Calu3 (cell line): ENCODE data around the gene ASPDH. TPM values are rescaled to one million over a fixed set of nuclear protein-coding genes. Genes with fewer than 3 reads are reported as not detected.

Experiments used
- BruUV-seq: library from RNA; stranded (reverse); fragments of 400-500 nt; replicated peaks from 2 replicates; lab custom pipeline; 2021; lab: Mats Ljungman, UMichigan
- CTCF ChIA-PET: fragments of 300-600 bp; sonication (Branson Sonifier 250); formaldehyde crosslinking; loops from one replicate; lab custom pipeline; 2022; ENCODE audit warnings: antibody characterized with exemption; lab: Charles Lee
- DNase-seq: peaks from one replicate; pipeline ENCODE4 v3.0.0; 2022
- H3K27ac Mint-ChIP-seq: one replicate; pipeline ENCODE4 v1.8.0; 2022; ENCODE audit warnings: mixed read lengths; ENCODE audit not compliant: unreplicated experiment
- H3K27me3 Mint-ChIP-seq: one replicate; pipeline ENCODE4 v1.8.0; 2022; ENCODE audit warnings: mixed read lengths; ENCODE audit not compliant: unreplicated experiment
- H3K36me3 Mint-ChIP-seq: one replicate; pipeline ENCODE4 v1.8.0; 2022; ENCODE audit warnings: mild to moderate bottlenecking, moderate library complexity, mixed read lengths; ENCODE audit not compliant: insufficient read depth, unreplicated experiment
- H3K4me1 Mint-ChIP-seq: one replicate; pipeline ENCODE4 v1.8.0; 2022; ENCODE audit warnings: mild to moderate bottlenecking, low read depth, mixed read lengths; ENCODE audit not compliant: unreplicated experiment
- H3K4me3 Mint-ChIP-seq: one replicate; pipeline ENCODE4 v1.8.0; 2022; ENCODE audit warnings: mild to moderate bottlenecking, low read depth, moderate library complexity, mixed read lengths; ENCODE audit not compliant: unreplicated experiment
- H3K9me3 Mint-ChIP-seq: one replicate; pipeline ENCODE4 v1.8.0; 2022; ENCODE audit warnings: low read depth, mixed read lengths; ENCODE audit not compliant: unreplicated experiment
- intact Hi-C: fragments of 100-400 bp; cut with micrococcal nuclease; formaldehyde crosslinking; loops from one replicate; pipeline ENCODE4 v1.10.0; 2022; ENCODE audit not compliant: unreplicated experiment
- total RNA-seq: library from RNA; stranded (reverse); gene quantifications from 2 replicates; pipeline ENCODE4 v1.2.3, GENCODE V29; 2022
- TF ChIP-seq, protein P1 (sequence below): fragments of 200-600 bp; IDR thresholded peaks from one replicate; pipeline ENCODE4 v1.8.0; 2022; ENCODE audit warnings: antibody characterized with exemption; ENCODE audit not compliant: unreplicated experiment

The ASPDH gene
- total RNA-seq, 1 experiment from 2014 or later: not detected

DNA sequence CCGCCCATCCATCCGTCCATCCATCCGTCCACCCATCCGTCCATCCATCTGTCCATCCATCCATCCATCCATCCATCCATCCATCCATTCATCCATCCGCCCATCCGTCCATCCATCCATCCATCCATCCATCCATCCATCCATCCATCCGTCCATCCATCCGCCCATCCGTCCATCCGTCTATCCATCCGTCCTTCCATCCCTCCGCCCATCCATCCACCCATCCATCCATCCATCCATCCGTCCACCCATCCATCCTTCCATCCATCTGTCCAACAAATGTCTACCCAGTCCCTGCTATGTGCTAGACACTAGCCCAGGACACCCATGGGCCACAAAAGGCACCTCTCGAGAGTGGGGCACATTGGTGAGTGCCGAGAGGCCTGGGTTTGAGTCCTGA, 38.8 kb upstream of the ASPDH start:
- Mint-ChIP-seq H3K4me3 (no peak overlapping the region), H3K27me3 (peaks cover 100% of the 10 kb centered on the region), H3K4me1 (peaks cover 8% of the 10 kb centered on the region), H3K36me3 (peaks cover 6% of the 10 kb centered on the region), H3K27ac (no peak overlapping the region), H3K9me3 (no peaks in the 10 kb centered on the region)
- TF ChIP-seq, protein P1, sequence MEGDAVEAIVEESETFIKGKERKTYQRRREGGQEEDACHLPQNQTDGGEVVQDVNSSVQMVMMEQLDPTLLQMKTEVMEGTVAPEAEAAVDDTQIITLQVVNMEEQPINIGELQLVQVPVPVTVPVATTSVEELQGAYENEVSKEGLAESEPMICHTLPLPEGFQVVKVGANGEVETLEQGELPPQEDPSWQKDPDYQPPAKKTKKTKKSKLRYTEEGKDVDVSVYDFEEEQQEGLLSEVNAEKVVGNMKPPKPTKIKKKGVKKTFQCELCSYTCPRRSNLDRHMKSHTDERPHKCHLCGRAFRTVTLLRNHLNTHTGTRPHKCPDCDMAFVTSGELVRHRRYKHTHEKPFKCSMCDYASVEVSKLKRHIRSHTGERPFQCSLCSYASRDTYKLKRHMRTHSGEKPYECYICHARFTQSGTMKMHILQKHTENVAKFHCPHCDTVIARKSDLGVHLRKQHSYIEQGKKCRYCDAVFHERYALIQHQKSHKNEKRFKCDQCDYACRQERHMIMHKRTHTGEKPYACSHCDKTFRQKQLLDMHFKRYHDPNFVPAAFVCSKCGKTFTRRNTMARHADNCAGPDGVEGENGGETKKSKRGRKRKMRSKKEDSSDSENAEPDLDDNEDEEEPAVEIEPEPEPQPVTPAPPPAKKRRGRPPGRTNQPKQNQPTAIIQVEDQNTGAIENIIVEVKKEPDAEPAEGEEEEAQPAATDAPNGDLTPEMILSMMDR: no peak
- BruUV-seq: no TSS peak
- DNase-seq: no peak
- CTCF ChIA-PET: no interaction called here
- intact Hi-C loops: no loop called here

DNA sequence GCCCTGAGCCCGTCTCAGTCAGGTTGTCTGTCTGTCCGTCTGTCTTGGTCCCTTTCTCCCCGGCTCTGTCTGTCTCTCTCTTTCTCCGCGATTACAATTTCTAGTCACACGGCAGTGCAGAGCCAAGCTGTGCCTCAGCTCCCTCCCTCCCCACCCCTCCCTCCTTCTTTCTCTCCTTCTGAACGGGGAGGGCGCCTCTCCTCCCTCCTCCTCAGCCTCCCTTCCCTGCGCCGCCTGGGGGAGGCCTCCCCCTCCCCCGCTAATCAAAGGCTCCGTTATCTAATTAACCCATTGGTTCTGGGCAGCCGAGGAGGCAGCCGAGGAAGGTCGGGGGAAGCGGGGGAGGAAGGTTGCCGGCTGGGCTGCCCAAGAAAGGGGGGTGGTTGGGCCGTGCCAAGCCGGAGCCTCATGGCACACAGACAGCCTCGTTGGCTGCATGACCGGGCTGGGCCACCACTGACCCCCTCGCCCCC, 38.0 kb upstream of the ASPDH start:
- CTCF ChIA-PET: no interaction called here
- DNase-seq: no peak
- BruUV-seq: no TSS peak
- Mint-ChIP-seq H3K4me1 (peaks cover 7% of the 10 kb centered on the region), H3K9me3 (no peaks in the 10 kb centered on the region), H3K36me3 (peaks cover 6% of the 10 kb centered on the region), H3K27me3 (peaks cover 100% of the 10 kb centered on the region), H3K27ac (no peak overlapping the region), H3K4me3 (no peak overlapping the region)
- TF ChIP-seq, protein P1: no peak
- intact Hi-C loops: no loop called here

DNA sequence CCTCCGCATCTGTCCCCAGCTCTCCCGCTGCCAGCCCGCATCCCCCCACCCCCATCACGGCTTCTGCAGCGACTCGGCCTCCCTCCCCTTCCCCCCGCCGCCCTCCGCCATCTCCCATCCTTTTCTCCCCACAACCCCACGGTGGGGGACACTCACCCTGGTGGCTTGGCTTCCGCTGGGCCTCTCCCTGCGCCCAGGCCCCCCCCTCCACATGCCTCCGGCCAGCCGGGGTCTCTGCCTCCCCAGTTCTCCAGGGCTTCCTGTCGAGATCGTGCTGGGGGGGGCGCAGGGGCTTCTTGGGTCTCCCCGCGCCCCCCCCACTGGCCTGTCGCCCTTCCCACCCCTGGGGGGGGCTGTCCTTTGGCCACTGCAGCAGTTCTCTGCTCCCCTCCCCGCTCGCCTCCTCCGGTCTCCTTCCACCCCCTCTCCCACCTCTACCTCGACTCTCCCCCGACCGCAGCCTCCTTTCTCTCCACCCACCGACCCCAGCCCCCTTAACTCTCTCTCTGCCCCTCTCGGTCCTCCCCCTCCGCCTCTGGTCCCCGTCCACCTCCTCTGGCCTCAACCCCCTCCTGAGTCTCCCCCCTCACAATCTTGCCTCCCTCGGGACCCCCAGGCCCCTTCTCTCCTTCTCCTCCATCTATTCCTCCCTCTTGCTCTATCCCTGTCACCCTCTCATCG, 37.5 kb upstream of the ASPDH start:
- Mint-ChIP-seq H3K27me3 (peaks cover 100% of the 10 kb centered on the region), H3K4me3 (no peak overlapping the region)

DNA sequence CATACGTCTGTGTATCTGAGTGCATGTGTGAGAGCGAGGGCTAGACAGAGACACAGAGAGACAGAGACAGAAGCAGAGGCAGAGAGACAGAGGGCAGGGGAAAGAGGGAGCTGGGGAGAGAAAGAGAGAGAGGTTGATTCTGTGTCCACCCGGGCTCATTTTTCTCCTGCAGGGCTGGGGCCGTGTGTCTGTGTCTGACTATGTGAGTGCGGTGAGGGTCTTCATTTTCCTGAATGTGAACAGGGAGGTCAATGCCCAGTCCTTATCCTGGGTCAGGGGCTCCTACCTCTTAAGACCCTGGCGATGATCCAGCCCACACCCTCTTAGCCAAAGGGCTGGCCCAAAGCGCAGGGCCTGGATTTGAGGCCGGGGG, 36.9 kb upstream of the ASPDH start:
- BruUV-seq: no TSS peak
- H3K4me3 Mint-ChIP-seq: no peak overlapping the region
- H3K36me3 Mint-ChIP-seq: no peaks in the 10 kb centered on the region
- H3K27ac Mint-ChIP-seq: no peak overlapping the region
- DNase-seq: no peak
- TF ChIP-seq, protein P1: no peak
- peaks cover 98% of the 10 kb centered on the region for H3K27me3 Mint-ChIP-seq
- no peaks in the 10 kb centered on the region for H3K4me1 Mint-ChIP-seq
- intact Hi-C loops: no loop called here
- H3K9me3 Mint-ChIP-seq: no peaks in the 10 kb centered on the region
- CTCF ChIA-PET: no interaction called here

More for the DNA sequence above, 37.5 kb upstream of the ASPDH start:
- Mint-ChIP-seq H3K4me1 (peaks cover 1% of the 10 kb centered on the region), H3K27ac (no peak overlapping the region), H3K9me3 (no peaks in the 10 kb centered on the region), H3K36me3 (peaks cover 2% of the 10 kb centered on the region)
- intact Hi-C loops: no loop called here
- no TSS peak for BruUV-seq
- CTCF ChIA-PET: no interaction called here
- no peak for DNase-seq
- TF ChIP-seq, protein P1: no peak
